SK-N-SH (cell line): ENCODE data around the gene HSDL1. TPM values are rescaled to one million over a fixed set of nuclear protein-coding genes. Genes with fewer than 3 reads are reported as not detected.

Experiments
- CTCF ChIA-PET: fragments of 300-600, 350-600 bp; formaldehyde crosslinking; extraction: SDS; loops from one replicate; lab custom pipeline; 2021; lab: Yijun Ruan, JAX
- POLR2A ChIA-PET: fragments of 350-600 bp; sonication (Branson Sonifier 250); formaldehyde crosslinking; extraction: SDS; loops from one replicate; lab custom pipeline; 2020; ENCODE audit warnings: antibody characterized with exemption, inconsistent platforms; lab: Yijun Ruan, JAX
- DNase-seq: peaks from one replicate; pipeline ENCODE4 v3.0.0; 2012
- H2AFZ ChIP-seq: fragments of 200-600 bp; sonication (generic); 2 replicates; pipeline ENCODE4 v1.8.1; 2016; ENCODE audit warnings: antibody characterized with exemption, mild to moderate bottlenecking, low read depth
- H3F3A ChIP-seq: fragments of 200-600 bp; sonication (generic); replicated peaks from 2 replicates; pipeline ENCODE3; 2016; ENCODE audit warnings: antibody characterized with exemption, mild to moderate bottlenecking; ENCODE audit not compliant: insufficient read depth
- H3K27ac ChIP-seq, 2 experiments: fragments of 200-500 bp in 1 of 2; fragments of 200-600 bp in 1 of 2; sonication (Bioruptor generic) in 1 of 2; sonication (generic), shearing (Covaris generic) in 1 of 2; 2 replicates each; pipeline versions ENCODE4 v1.5.1 to v1.6.1; 2014 to 2016; ENCODE audit warnings: low read depth in 2 of 2, inconsistent platforms in 1 of 2, low read length in 1 of 2, mild to moderate bottlenecking in 1 of 2, mixed read lengths in 1 of 2
- H3K27me3 ChIP-seq: fragments of 200-600 bp; sonication (generic), shearing (Covaris generic); 2 replicates; pipeline ENCODE4 v1.6.1; 2016; ENCODE audit warnings: mixed run types; ENCODE audit not compliant: insufficient read depth
- H3K36me3 ChIP-seq, 2 experiments: fragments of 200-500 bp in 1 of 2; fragments of 200-600 bp in 1 of 2; sonication (Bioruptor generic) in 1 of 2; sonication (generic) in 1 of 2; replicated peaks in 1 of 2; 2 replicates each; pipeline versions ENCODE3 to v1.5.1; 2014 to 2016; ENCODE audit warnings: low read length in 1 of 2, mild to moderate bottlenecking in 1 of 2; ENCODE audit not compliant: insufficient read depth in 2 of 2, control insufficient read depth in 1 of 2
- H3K4me1 ChIP-seq, 2 experiments: fragments of 200-500 bp in 1 of 2; fragments of 200-600 bp in 1 of 2; sonication (Bioruptor generic) in 1 of 2; sonication (generic), shearing (Covaris generic) in 1 of 2; 2 replicates each; pipeline versions ENCODE4 v1.5.1 to v1.6.1; 2014 to 2016; ENCODE audit warnings: low read depth in 1 of 2, low read length in 1 of 2, mixed run types in 1 of 2; ENCODE audit not compliant: insufficient read depth in 2 of 2, control insufficient read depth in 1 of 2
- H3K4me2 ChIP-seq: fragments of 200-600 bp; sonication (generic), shearing (Covaris generic); 2 replicates; pipeline ENCODE4 v1.6.1; 2017; ENCODE audit warnings: mixed run types
- H3K4me3 ChIP-seq, 2 experiments: fragments of 200-500 bp in 1 of 2; fragments of 200-600 bp in 1 of 2; sonication (Bioruptor generic) in 1 of 2; sonication (generic), shearing (Covaris generic) in 1 of 2; 2 replicates each; pipeline versions ENCODE4 v1.5.1 to v1.8.1; 2014 to 2016; ENCODE audit warnings: low read depth in 2 of 2, inconsistent platforms in 1 of 2, low read length in 1 of 2, mild to moderate bottlenecking in 1 of 2, mixed read lengths in 1 of 2, moderate library complexity in 1 of 2
- H3K79me2 ChIP-seq: fragments of 200-600 bp; sonication (generic); 2 replicates; pipeline ENCODE4 v1.8.1; 2017; ENCODE audit warnings: mild to moderate bottlenecking; ENCODE audit not compliant: insufficient read depth
- H3K9ac ChIP-seq: fragments of 200-600 bp; sonication (generic); 2 replicates; pipeline ENCODE4 v1.6.1; 2017; ENCODE audit warnings: mixed run types
- H3K9me2 ChIP-seq: fragments of 200-600 bp; sonication (generic); 2 replicates; pipeline ENCODE4 v1.6.1; 2017; ENCODE audit warnings: mixed run types
- H3K9me3 ChIP-seq: fragments of 200-600 bp; sonication (generic); 2 replicates; pipeline ENCODE4 v1.6.1; 2017; ENCODE audit warnings: mixed run types, mild to moderate bottlenecking, moderate library complexity
- H4K20me1 ChIP-seq: fragments of 200-600 bp; sonication (generic); 2 replicates; pipeline ENCODE4 v1.6.1; 2017; ENCODE audit warnings: mild to moderate bottlenecking, mixed run types; ENCODE audit not compliant: insufficient read depth
- CHD2 ChIP-seq: fragments of 150-350 bp; IDR thresholded peaks from 2 replicates; pipeline ENCODE4 v1.6.1; 2018; ENCODE audit warnings: low read length; ENCODE audit not compliant: partially characterized antibody
- ELF1 ChIP-seq: IDR thresholded peaks from 2 replicates; pipeline ENCODE4 v1.4.0; 2012
- EZH2phosphoT487 ChIP-seq: fragments of 200-600 bp; sonication (generic); IDR thresholded peaks from 2 replicates; pipeline ENCODE4 v1.6.1; 2017; ENCODE audit warnings: low read depth, mixed run types, mild to moderate bottlenecking, antibody characterized with exemption, moderate library complexity, borderline replicate concordance
- GATA2 ChIP-seq: sonication (generic); formaldehyde crosslinking; IDR thresholded peaks from 2 replicates; pipeline ENCODE4 v1.5.0; 2020; ENCODE audit warnings: mild to moderate bottlenecking, missing genetic modification reagents
- JUND ChIP-seq: IDR thresholded peaks from 2 replicates; pipeline ENCODE4 v1.4.0; 2012
- MEF2A ChIP-seq: IDR thresholded peaks from 2 replicates; pipeline ENCODE4 v1.4.0; 2012; ENCODE audit warnings: low read depth, borderline replicate concordance
- NRF1 ChIP-seq: IDR thresholded peaks from 2 replicates; pipeline ENCODE4 v1.6.1; 2012; ENCODE audit warnings: low read depth, mild to moderate bottlenecking, low read length
- POLR2AphosphoS5 ChIP-seq: IDR thresholded peaks from 2 replicates; pipeline ENCODE4 v1.6.1; 2012; ENCODE audit warnings: low read depth, low read length
- RAD21 ChIP-seq: IDR thresholded peaks from 2 replicates; pipeline ENCODE4 v1.6.1; 2012; ENCODE audit warnings: mild to moderate bottlenecking, low read length
- RCOR1 ChIP-seq: fragments of 150-350 bp; IDR thresholded peaks from 2 replicates; pipeline ENCODE4 v1.6.1; 2017; ENCODE audit warnings: antibody characterized with exemption, low read length
- RFX5 ChIP-seq: IDR thresholded peaks from 2 replicates; pipeline ENCODE4 v1.6.1; 2012; ENCODE audit warnings: mild to moderate bottlenecking, improper control_type of control experiment, low read length
- RXRA ChIP-seq: IDR thresholded peaks from 2 replicates; pipeline ENCODE4 v1.4.0; 2012; ENCODE audit warnings: low read depth, mild to moderate bottlenecking, borderline replicate concordance
- SMC3 ChIP-seq: IDR thresholded peaks from 2 replicates; pipeline ENCODE4 v1.6.1; 2012; ENCODE audit warnings: low read depth, low read length, improper control_type of control experiment
- YY1 ChIP-seq: IDR thresholded peaks from 2 replicates; pipeline ENCODE4 v1.4.0; 2012; ENCODE audit warnings: low read depth, mild to moderate bottlenecking
- WGBS: methylation state at CpG from one replicate; pipeline ENCODE4 v1.1.6; 2017; ENCODE audit warnings: low lambda C conversion rate; 5-methylcytosine and 5-hydroxymethylcytosine counted together
- polyA plus RNA-seq, 3 experiments: library from polyadenylated mRNA; depleted of rRNA; stranded (reverse); fragments of >200 nt; gene quantifications; 2 replicates each; pipeline ENCODE4 v1.2.3, GENCODE V29; 2012
- TF ChIP-seq, protein P1 (sequence below): IDR thresholded peaks from 2 replicates; pipeline ENCODE4 v1.4.0; 2012; ENCODE audit warnings: low read depth, borderline replicate concordance
- TF ChIP-seq, protein P2 (sequence below): fragments of 150-350 bp; IDR thresholded peaks from 2 replicates; pipeline ENCODE4 v1.6.1; 2016; ENCODE audit warnings: mild to moderate bottlenecking, low read depth, low read length
- TF ChIP-seq, protein P3 (sequence below): fragments of 150-350 bp; IDR thresholded peaks from 2 replicates; pipeline ENCODE4 v1.6.1; 2017; ENCODE audit warnings: antibody characterized with exemption, low read length, low read depth, borderline replicate concordance

Gene HSDL1
- polyA plus RNA-seq, 1 of the 3 experiments (the other 2 are of a cell fraction), result 14.5 TPM

DNA sequence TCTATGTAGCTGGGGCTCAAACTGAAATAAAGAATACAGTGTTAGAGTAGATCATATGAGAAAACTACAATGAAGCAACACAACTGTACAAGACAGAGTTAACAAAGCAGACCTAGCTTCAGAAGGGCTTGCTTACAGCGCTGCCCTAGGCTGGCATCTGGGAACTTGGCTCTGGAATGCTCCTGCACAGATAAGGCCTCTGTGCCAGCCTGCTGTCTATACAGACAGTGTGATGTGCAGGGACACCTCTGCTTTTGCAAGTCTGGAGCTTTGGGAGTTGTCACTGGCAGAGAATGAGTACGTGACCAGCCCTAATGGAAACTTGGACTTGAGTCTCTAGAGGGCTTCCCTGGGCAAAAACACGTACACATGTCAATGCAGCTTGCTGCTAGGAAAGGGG lies 70.3 kb downstream of the HSDL1 start:
- ChIA-PET CTCF (interaction anchor here (0.7 to 2.1 kb wide), 5 partner anchors 10 to 118 kb away, joined by 3 to 16 read pairs (median 7); no protein-coding TSS in a partner anchor), POLR2A (no interaction called here)
- no peak overlapping the region for H3K4me2 ChIP-seq
- no peak overlapping the region for H3K27ac ChIP-seq
- H4K20me1 ChIP-seq, result 0 out of 2 replicates have a peak, but pooled peaks cover 6% of the 10 kb centered on the region
- H3K9ac ChIP-seq, result no peak overlapping the region
- H3K9me2 ChIP-seq, result no peaks in the 10 kb centered on the region
- 100% methylated on average over 2 of the region's 3 CpGs for WGBS
- DNase-seq, result no peak
- no peaks in the 10 kb centered on the region for H3K27me3 ChIP-seq
- H3K4me1 ChIP-seq, result peaks cover 0 to 5% of the 10 kb centered on the region in 2 experiments; a peak in 1 of 4 replicates
- H3K9me3 ChIP-seq, result no peaks in the 10 kb centered on the region
- TF ChIP-seq, protein P1, sequence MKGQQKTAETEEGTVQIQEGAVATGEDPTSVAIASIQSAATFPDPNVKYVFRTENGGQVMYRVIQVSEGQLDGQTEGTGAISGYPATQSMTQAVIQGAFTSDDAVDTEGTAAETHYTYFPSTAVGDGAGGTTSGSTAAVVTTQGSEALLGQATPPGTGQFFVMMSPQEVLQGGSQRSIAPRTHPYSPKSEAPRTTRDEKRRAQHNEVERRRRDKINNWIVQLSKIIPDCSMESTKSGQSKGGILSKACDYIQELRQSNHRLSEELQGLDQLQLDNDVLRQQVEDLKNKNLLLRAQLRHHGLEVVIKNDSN, result no peak
- no peak for TF ChIP-seq CHD2
- TF ChIP-seq SMC3, result no peak
- no peak for TF ChIP-seq RAD21
- no peak for TF ChIP-seq MEF2A
- TF ChIP-seq, protein P2, sequence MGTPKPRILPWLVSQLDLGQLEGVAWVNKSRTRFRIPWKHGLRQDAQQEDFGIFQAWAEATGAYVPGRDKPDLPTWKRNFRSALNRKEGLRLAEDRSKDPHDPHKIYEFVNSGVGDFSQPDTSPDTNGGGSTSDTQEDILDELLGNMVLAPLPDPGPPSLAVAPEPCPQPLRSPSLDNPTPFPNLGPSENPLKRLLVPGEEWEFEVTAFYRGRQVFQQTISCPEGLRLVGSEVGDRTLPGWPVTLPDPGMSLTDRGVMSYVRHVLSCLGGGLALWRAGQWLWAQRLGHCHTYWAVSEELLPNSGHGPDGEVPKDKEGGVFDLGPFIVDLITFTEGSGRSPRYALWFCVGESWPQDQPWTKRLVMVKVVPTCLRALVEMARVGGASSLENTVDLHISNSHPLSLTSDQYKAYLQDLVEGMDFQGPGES, result no peak
- TF ChIP-seq EZH2phosphoT487, result no peak
- no peak for TF ChIP-seq POLR2AphosphoS5
- no peak for TF ChIP-seq JUND
- TF ChIP-seq GATA2 (CRISPR knock-in tag), result no peak
- no peak for TF ChIP-seq RCOR1
- TF ChIP-seq ELF1, result no peak
- TF ChIP-seq RFX5, result no peak
- TF ChIP-seq, protein P3, sequence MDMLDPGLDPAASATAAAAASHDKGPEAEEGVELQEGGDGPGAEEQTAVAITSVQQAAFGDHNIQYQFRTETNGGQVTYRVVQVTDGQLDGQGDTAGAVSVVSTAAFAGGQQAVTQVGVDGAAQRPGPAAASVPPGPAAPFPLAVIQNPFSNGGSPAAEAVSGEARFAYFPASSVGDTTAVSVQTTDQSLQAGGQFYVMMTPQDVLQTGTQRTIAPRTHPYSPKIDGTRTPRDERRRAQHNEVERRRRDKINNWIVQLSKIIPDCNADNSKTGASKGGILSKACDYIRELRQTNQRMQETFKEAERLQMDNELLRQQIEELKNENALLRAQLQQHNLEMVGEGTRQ, result no peak
- TF ChIP-seq NRF1, result no peak
- no peak for TF ChIP-seq RXRA
- TF ChIP-seq YY1, result no peak
- peaks cover 17% of the 10 kb centered on the region for H3K79me2 ChIP-seq
- H3K36me3 ChIP-seq, result peaks cover 56 to 65% of the 10 kb centered on the region in 2 experiments
- H3F3A ChIP-seq, result no peaks in the 10 kb centered on the region
- H2AFZ ChIP-seq, result no peak overlapping the region
- no peak overlapping the region for H3K4me3 ChIP-seq

Other genes with a start within 250 kb of the HSDL1 start
- 2.4 and 2.7 TPM in 2 replicates for gene MLYCD, start 246.1 kb downstream of the HSDL1 start, polyA plus RNA-seq (2012; rRNA removed)
- gene OSGIN1, start 191.9 kb downstream of the HSDL1 start, polyA plus RNA-seq (2012; rRNA removed), result 4.8 and 5.2 TPM in 2 replicates
- 0.54 and 0.58 TPM in 2 replicates for gene NECAB2, start 176.9 kb downstream of the HSDL1 start, polyA plus RNA-seq (2012; rRNA removed)
- gene SLC38A8, start 102.4 kb downstream of the HSDL1 start, polyA plus RNA-seq (2012; rRNA removed), result 0.08 TPM in 1 of 2 replicates, not detected in the other
- 81.6 and 84.9 TPM in 2 replicates for gene MBTPS1, start 28.2 kb downstream of the HSDL1 start, polyA plus RNA-seq (2012; rRNA removed)
- 0.26 and 0.35 TPM in 2 replicates for gene DNAAF1, start 131 bp upstream of the HSDL1 start, polyA plus RNA-seq (2012; rRNA removed)
- gene TAF1C, start 41.9 kb upstream of the HSDL1 start, polyA plus RNA-seq (2012; rRNA removed), result 49.3 and 56.1 TPM in 2 replicates
- gene ADAD2, start 46.0 kb upstream of the HSDL1 start, polyA plus RNA-seq (2012; rRNA removed), result not detected in 2 replicates
- 0.02 TPM in 1 of 2 replicates, not detected in the other for gene KCNG4, start 94.8 kb upstream of the HSDL1 start, polyA plus RNA-seq (2012; rRNA removed)
- 0.03 and 0.23 TPM in 2 replicates for gene WFDC1, start 149.7 kb upstream of the HSDL1 start, polyA plus RNA-seq (2012; rRNA removed)
- 0.33 and 0.47 TPM in 2 replicates for gene ATP2C2, start 223.4 kb upstream of the HSDL1 start, polyA plus RNA-seq (2012; rRNA removed)